ENCODE data around the gene C19orf47. TPM values are rescaled to one million over a fixed set of nuclear protein-coding genes. Genes with fewer than 3 reads are reported as not detected.
A peak's percentile ranks its signal among the peaks of the same experiment; 100 is the strongest.

C19orf47 gene
- polyA plus RNA-seq, 2 donors, result 13.8 to 15.4 TPM

DNA sequence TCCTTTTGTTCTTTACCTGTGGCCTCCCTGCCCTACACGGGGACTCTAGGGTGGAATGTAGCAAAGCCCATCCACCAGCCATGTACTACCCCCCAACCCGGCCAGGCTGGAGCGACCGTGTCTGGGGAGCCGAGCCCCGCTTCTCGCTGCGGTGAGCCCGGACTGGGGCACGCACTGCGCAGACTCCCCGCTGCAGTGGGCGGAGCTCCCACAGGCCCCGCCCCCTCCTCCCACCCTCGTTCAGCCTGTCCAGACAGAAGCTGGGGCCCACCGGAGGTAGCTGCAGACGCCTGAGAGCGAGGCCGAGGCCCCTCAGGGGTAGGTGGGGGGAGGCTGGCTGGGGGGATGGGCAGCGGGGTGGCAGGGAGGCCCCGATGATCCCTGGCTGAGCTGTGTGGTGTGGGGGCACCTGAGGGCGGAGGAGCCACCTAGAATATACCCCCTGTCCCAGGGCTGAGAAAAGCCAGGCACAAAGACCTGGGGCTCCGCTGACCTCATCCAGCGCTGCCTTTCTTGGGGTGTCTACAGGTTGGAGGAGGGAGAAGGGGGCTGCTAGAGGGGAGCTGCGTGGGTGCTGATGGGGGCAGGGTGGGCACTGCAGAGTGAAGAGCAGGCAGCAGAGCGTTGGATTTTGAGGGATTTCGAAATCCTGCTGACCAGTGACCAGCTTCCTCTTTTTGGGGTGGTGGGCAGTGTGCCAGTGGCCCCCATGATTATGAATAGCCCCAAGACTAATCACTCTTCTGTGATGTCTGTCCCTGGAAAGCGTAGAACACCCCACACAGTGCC lies 17.6 kb upstream of the C19orf47 start:
- Histone ChIP-seq H3K4me1 (ENCODE audit: control insufficient read depth in 2 of 2, insufficient read depth in 2 of 2, low read length in 1 of 2) (peaks cover 0 to 4% of the 10 kb centered on the region in 2 donors), H3K36me3 (ENCODE audit: control insufficient read depth in 2 of 2, insufficient read depth in 2 of 2, low read length in 1 of 2) (peaks cover 8% of the 10 kb centered on the region in 2 donors), H3K4me3 (ENCODE audit: low read depth in 1 of 2, low read length in 2 of 2) (peak overlapping the region; percentile 33 to 42), H3K27ac (ENCODE audit: low read depth in 2 of 2, low read length in 1 of 2) (no peak overlapping the region), H3K27me3 (ENCODE audit: control insufficient read depth in 1 of 2, insufficient read depth in 2 of 2, low read length in 2 of 2) (no peaks in the 10 kb centered on the region), H3K9me3 (ENCODE audit: control insufficient read depth in 2 of 2, insufficient read depth in 1 of 2, low read depth in 1 of 2, low read length in 1 of 2) (no peaks in the 10 kb centered on the region)
- 23 to 32% methylated on average over 28 of the region's 28 CpGs for WGBS, 2 donors

GRCh38 chr19:40365010-40365409 lies 16.8 kb upstream of the C19orf47 start:
- H3K36me3 ChIP-seq (ENCODE audit: control insufficient read depth in 2 of 2, insufficient read depth in 2 of 2, low read length in 1 of 2), result peaks cover 6 to 8% of the 10 kb centered on the region in 2 donors
- no peak overlapping the region for H3K4me3 ChIP-seq (ENCODE audit: low read depth in 1 of 2, low read length in 2 of 2)
- H3K9me3 ChIP-seq (ENCODE audit: control insufficient read depth in 2 of 2, insufficient read depth in 1 of 2, low read depth in 1 of 2, low read length in 1 of 2), result no peaks in the 10 kb centered on the region
- H3K27ac ChIP-seq (ENCODE audit: low read depth in 2 of 2, low read length in 1 of 2), result no peak overlapping the region
- no peaks in the 10 kb centered on the region for H3K27me3 ChIP-seq (ENCODE audit: control insufficient read depth in 1 of 2, insufficient read depth in 2 of 2, low read length in 2 of 2)
- 56 to 76% methylated on average over 3 of the region's 3 CpGs for WGBS, 2 donors
- peaks cover 0 to 4% of the 10 kb centered on the region in 2 donors for H3K4me1 ChIP-seq (ENCODE audit: control insufficient read depth in 2 of 2, insufficient read depth in 2 of 2, low read length in 1 of 2)

GRCh38 chr19:40363069-40363468 lies 14.9 kb upstream of the C19orf47 start:
- Histone ChIP-seq H3K27ac (ENCODE audit: low read depth in 2 of 2, low read length in 1 of 2) (no peak overlapping the region), H3K9me3 (ENCODE audit: control insufficient read depth in 2 of 2, insufficient read depth in 1 of 2, low read depth in 1 of 2, low read length in 1 of 2) (no peaks in the 10 kb centered on the region), H3K4me1 (ENCODE audit: control insufficient read depth in 2 of 2, insufficient read depth in 2 of 2, low read length in 1 of 2) (peaks cover 0 to 6% of the 10 kb centered on the region in 2 donors), H3K36me3 (ENCODE audit: control insufficient read depth in 2 of 2, insufficient read depth in 2 of 2, low read length in 1 of 2) (peaks cover 4 to 8% of the 10 kb centered on the region in 2 donors), H3K4me3 (ENCODE audit: low read depth in 1 of 2, low read length in 2 of 2) (no peak overlapping the region), H3K27me3 (ENCODE audit: control insufficient read depth in 1 of 2, insufficient read depth in 2 of 2, low read length in 2 of 2) (no peaks in the 10 kb centered on the region)
- 80 to 84% methylated on average over 5 of the region's 5 CpGs for WGBS, 2 donors

GRCh38 chr19:40362160-40362559 lies 14.0 kb upstream of the C19orf47 start:
- Histone ChIP-seq H3K36me3 (ENCODE audit: control insufficient read depth in 2 of 2, insufficient read depth in 2 of 2, low read length in 1 of 2) (peaks cover 2 to 4% of the 10 kb centered on the region in 2 donors), H3K9me3 (ENCODE audit: control insufficient read depth in 2 of 2, insufficient read depth in 1 of 2, low read depth in 1 of 2, low read length in 1 of 2) (no peaks in the 10 kb centered on the region), H3K4me3 (ENCODE audit: low read depth in 1 of 2, low read length in 2 of 2) (no peak overlapping the region), H3K27ac (ENCODE audit: low read depth in 2 of 2, low read length in 1 of 2) (no peak overlapping the region), H3K4me1 (ENCODE audit: control insufficient read depth in 2 of 2, insufficient read depth in 2 of 2, low read length in 1 of 2) (peaks cover 0 to 6% of the 10 kb centered on the region in 2 donors), H3K27me3 (ENCODE audit: control insufficient read depth in 1 of 2, insufficient read depth in 2 of 2, low read length in 2 of 2) (no peaks in the 10 kb centered on the region)
- WGBS, 2 donors, result 86 to 89% methylated on average over 3 of the region's 3 CpGs

DNA sequence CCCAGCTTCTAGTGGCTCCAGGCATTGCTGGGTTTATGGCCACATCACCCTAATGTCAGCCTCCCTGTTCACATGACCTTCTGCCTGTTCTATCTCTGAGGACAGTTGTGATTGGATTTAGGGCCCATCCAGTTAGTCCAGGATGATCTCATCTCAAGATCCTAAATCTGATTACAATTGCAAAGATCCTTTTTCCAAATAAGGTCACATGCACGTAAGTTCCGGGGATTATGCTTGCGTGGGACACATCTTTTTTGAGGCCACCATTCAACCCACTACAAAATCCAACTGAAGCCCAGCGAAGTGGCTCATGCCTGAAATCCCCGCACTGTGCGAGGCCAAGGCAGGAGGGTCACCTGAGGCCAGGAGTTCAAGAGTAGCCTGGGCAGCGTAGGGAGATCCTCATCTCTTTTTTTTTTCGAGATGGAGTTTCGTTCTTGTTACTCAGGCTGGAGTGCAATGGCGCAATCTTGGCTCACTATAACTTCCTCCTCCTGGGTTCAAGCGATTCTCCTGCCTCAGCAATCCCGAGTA lies 12.6 kb upstream of the C19orf47 start:
- Histone ChIP-seq H3K4me3 (ENCODE audit: low read depth in 1 of 2, low read length in 2 of 2) (no peak overlapping the region), H3K9me3 (ENCODE audit: control insufficient read depth in 2 of 2, insufficient read depth in 1 of 2, low read depth in 1 of 2, low read length in 1 of 2) (no peaks in the 10 kb centered on the region), H3K27ac (ENCODE audit: low read depth in 2 of 2, low read length in 1 of 2) (no peak overlapping the region), H3K27me3 (ENCODE audit: control insufficient read depth in 1 of 2, insufficient read depth in 2 of 2, low read length in 2 of 2) (no peaks in the 10 kb centered on the region), H3K4me1 (ENCODE audit: control insufficient read depth in 2 of 2, insufficient read depth in 2 of 2, low read length in 1 of 2) (peaks cover 0 to 5% of the 10 kb centered on the region in 2 donors), H3K36me3 (ENCODE audit: control insufficient read depth in 2 of 2, insufficient read depth in 2 of 2, low read length in 1 of 2) (no peaks in the 10 kb centered on the region)
- 84 to 86% methylated on average over 12 of the region's 12 CpGs for WGBS, 2 donors

GRCh38 chr19:40360020-40360707 lies 12.0 kb upstream of the C19orf47 start:
- no peak overlapping the region for H3K27ac ChIP-seq (ENCODE audit: low read depth in 2 of 2, low read length in 1 of 2)
- peaks cover 0 to 2% of the 10 kb centered on the region in 2 donors for H3K4me1 ChIP-seq (ENCODE audit: control insufficient read depth in 2 of 2, insufficient read depth in 2 of 2, low read length in 1 of 2)
- no peaks in the 10 kb centered on the region for H3K36me3 ChIP-seq (ENCODE audit: control insufficient read depth in 2 of 2, insufficient read depth in 2 of 2, low read length in 1 of 2)
- 87 to 88% methylated on average over 12 to 13 of the region's 13 CpGs for WGBS, 2 donors
- H3K9me3 ChIP-seq (ENCODE audit: control insufficient read depth in 2 of 2, insufficient read depth in 1 of 2, low read depth in 1 of 2, low read length in 1 of 2), result no peaks in the 10 kb centered on the region
- H3K4me3 ChIP-seq (ENCODE audit: low read depth in 1 of 2, low read length in 2 of 2), result no peak overlapping the region
- H3K27me3 ChIP-seq (ENCODE audit: control insufficient read depth in 1 of 2, insufficient read depth in 2 of 2, low read length in 2 of 2), result no peaks in the 10 kb centered on the region

DNA sequence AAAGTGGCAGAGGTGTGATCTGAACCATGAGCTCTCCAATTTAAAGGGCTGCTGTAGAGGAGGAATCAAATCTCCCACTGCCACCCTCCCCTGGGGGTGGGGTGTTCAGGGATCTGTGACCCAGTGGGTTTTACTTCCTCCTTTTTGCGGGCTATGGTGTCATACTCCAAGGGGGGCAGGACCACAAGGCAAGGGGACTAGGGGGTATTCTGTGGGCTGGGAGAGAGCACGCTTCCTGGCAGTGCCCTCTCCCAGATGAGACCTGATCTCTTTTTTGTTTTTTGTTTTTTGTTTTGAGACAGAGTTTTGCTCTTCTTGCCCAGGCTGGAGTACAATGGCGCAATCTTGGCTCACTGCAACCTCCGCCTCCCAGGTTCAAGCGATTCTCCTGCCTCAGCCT lies 10.6 kb upstream of the C19orf47 start:
- no peaks in the 10 kb centered on the region for H3K27me3 ChIP-seq (ENCODE audit: control insufficient read depth in 1 of 2, insufficient read depth in 2 of 2, low read length in 2 of 2)
- WGBS, 2 donors, result 89 to 90% methylated on average over 5 of the region's 5 CpGs
- H3K4me1 ChIP-seq (ENCODE audit: control insufficient read depth in 2 of 2, insufficient read depth in 2 of 2, low read length in 1 of 2), result peaks cover 0 to 2% of the 10 kb centered on the region in 2 donors
- H3K9me3 ChIP-seq (ENCODE audit: control insufficient read depth in 2 of 2, insufficient read depth in 1 of 2, low read depth in 1 of 2, low read length in 1 of 2), result no peaks in the 10 kb centered on the region
- H3K27ac ChIP-seq (ENCODE audit: low read depth in 2 of 2, low read length in 1 of 2), result no peak overlapping the region
- no peak overlapping the region for H3K4me3 ChIP-seq (ENCODE audit: low read depth in 1 of 2, low read length in 2 of 2)
- H3K36me3 ChIP-seq (ENCODE audit: control insufficient read depth in 2 of 2, insufficient read depth in 2 of 2, low read length in 1 of 2), result no peaks in the 10 kb centered on the region

DNA sequence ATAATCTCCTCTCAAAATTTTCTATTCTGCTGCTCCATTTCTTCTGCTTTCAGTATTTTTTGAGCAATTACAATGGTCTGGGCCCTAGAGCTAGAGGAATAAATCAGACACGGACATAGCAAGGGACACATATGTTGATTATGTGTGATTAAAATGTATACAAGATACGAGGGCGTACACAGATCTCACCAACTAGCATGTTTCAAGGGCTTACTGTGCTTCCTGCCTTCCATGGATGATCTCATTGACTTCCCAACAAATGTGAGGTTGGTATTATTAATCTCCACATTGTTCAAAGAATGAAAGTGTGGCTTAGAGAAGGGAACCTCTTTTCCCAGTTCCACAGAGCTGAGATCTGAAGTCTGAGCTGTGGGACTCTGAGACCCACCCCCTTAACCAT lies 9.4 kb upstream of the C19orf47 start:
- peaks cover 0 to 2% of the 10 kb centered on the region in 2 donors for H3K4me1 ChIP-seq (ENCODE audit: control insufficient read depth in 2 of 2, insufficient read depth in 2 of 2, low read length in 1 of 2)
- no peaks in the 10 kb centered on the region for H3K27me3 ChIP-seq (ENCODE audit: control insufficient read depth in 1 of 2, insufficient read depth in 2 of 2, low read length in 2 of 2)
- H3K4me3 ChIP-seq (ENCODE audit: low read depth in 1 of 2, low read length in 2 of 2), result no peak overlapping the region
- no peaks in the 10 kb centered on the region for H3K9me3 ChIP-seq (ENCODE audit: control insufficient read depth in 2 of 2, insufficient read depth in 1 of 2, low read depth in 1 of 2, low read length in 1 of 2)
- no peaks in the 10 kb centered on the region for H3K36me3 ChIP-seq (ENCODE audit: control insufficient read depth in 2 of 2, insufficient read depth in 2 of 2, low read length in 1 of 2)
- WGBS, 2 donors, result 81 to 84% methylated on average over 3 of the region's 3 CpGs
- H3K27ac ChIP-seq (ENCODE audit: low read depth in 2 of 2, low read length in 1 of 2), result no peak overlapping the region

DNA sequence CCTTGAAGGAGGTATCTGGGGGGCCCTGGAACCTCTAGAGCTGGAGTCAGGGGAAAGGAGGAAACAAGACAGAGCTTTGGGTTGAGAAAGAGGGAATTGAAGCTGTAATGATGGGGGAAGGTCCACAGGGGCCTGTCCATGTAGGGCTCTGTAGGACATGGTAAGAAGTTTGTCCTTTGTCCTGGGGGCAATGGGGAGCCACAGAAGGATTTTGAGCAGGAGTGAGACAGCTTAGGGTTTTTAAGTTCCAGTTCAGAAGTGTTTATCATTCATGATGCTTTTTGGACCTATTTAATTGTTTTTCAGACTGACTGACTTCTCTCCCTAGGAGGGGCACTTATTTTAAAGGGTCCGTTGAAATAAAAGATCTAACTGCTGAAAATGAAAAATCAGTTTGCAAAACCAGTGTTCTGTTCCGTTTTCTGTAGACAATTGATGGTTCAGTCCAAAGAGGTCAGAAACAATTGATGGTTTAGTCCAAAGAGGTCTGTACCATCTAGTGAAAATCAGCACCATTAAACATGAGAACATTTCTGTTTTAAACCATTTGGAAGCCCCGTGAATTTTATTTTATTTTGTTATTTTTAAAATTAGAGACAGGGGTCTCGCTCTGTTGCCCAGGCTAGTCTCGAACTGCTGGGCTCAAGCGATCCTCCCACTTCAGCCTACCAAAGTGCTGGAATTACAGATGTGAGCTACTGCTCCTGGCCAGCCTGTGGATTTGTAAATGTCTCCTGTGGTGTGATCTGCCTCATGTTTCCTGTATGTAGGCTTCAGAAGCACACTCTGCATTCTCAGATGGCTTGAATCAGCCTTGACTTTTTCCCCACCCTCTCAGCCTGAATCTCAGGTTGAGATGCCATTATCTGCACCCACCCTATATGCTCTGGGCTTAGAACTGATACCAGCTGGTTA lies 8.7 kb upstream of the C19orf47 start:
- WGBS, 2 donors, result 86 to 93% methylated on average over 6 of the region's 6 CpGs
- Histone ChIP-seq H3K36me3 (ENCODE audit: control insufficient read depth in 2 of 2, insufficient read depth in 2 of 2, low read length in 1 of 2) (no peaks in the 10 kb centered on the region), H3K27ac (ENCODE audit: low read depth in 2 of 2, low read length in 1 of 2) (no peak overlapping the region), H3K27me3 (ENCODE audit: control insufficient read depth in 1 of 2, insufficient read depth in 2 of 2, low read length in 2 of 2) (no peaks in the 10 kb centered on the region), H3K9me3 (ENCODE audit: control insufficient read depth in 2 of 2, insufficient read depth in 1 of 2, low read depth in 1 of 2, low read length in 1 of 2) (no peaks in the 10 kb centered on the region), H3K4me1 (ENCODE audit: control insufficient read depth in 2 of 2, insufficient read depth in 2 of 2, low read length in 1 of 2) (peaks cover 0 to 2% of the 10 kb centered on the region in 2 donors), H3K4me3 (ENCODE audit: low read depth in 1 of 2, low read length in 2 of 2) (no peak overlapping the region)

All from esophagus (tissue), 2 donors.